IPS DF 6.9 (cell line): Measurements from ENCODE around the gene SMAD7.

Source experiments
- DNase-seq: peaks from one replicate; pipeline ENCODE4 v3.0.0-alpha.2; 2013; ENCODE audit warnings: low read depth, low spot score
- H3K27ac ChIP-seq: one replicate; pipeline ENCODE4 v1.5.1; 2013; ENCODE audit warnings: low read length, control low read depth
- H3K27me3 ChIP-seq: 2 replicates; pipeline ENCODE4 v1.6.1; 2013; ENCODE audit warnings: mild to moderate bottlenecking, low read length; ENCODE audit not compliant: control insufficient read depth, insufficient read depth
- H3K36me3 ChIP-seq: 2 replicates; pipeline ENCODE4 v1.6.1; 2013; ENCODE audit warnings: low read length; ENCODE audit not compliant: control insufficient read depth, insufficient read depth
- H3K4me1 ChIP-seq: 2 replicates; pipeline ENCODE4 v1.6.1; 2013; ENCODE audit warnings: low read length; ENCODE audit not compliant: control insufficient read depth, insufficient read depth
- H3K4me3 ChIP-seq: 2 replicates; pipeline ENCODE4 v1.5.1; 2013; ENCODE audit warnings: mild to moderate bottlenecking, low read length
- H3K9me3 ChIP-seq: 2 replicates; pipeline ENCODE4 v1.6.1; 2013; ENCODE audit warnings: low read length, inconsistent platforms; ENCODE audit not compliant: control insufficient read depth, insufficient read depth
- WGBS: extraction: QIAGEN DNeasy Blood & Tissue Kit; methylation state at CpG from one replicate; pipeline ENCODE4 v1.1.7; 2013; ENCODE audit warnings: mixed read lengths, missing lambda C conversion rate; ENCODE audit not compliant: insufficient read length, insufficient coverage; 5-methylcytosine and 5-hydroxymethylcytosine counted together

Gene SMAD7

GRCh38 chr18:48893061-48893607 is 57.6 kb downstream of the SMAD7 start:
- DNase-seq, result no peak
- no peaks in the 10 kb centered on the region for H3K36me3 ChIP-seq
- no peak overlapping the region for H3K27ac ChIP-seq
- no peaks in the 10 kb centered on the region for H3K27me3 ChIP-seq
- WGBS, result no CpG with 5 or more reads among the region's 14 CpGs
- peaks cover 5% of the 10 kb centered on the region; the same call in 1 of the 2 replicates for H3K4me1 ChIP-seq
- H3K4me3 ChIP-seq, result no peak overlapping the region
- H3K9me3 ChIP-seq, result no peaks in the 10 kb centered on the region

DNA sequence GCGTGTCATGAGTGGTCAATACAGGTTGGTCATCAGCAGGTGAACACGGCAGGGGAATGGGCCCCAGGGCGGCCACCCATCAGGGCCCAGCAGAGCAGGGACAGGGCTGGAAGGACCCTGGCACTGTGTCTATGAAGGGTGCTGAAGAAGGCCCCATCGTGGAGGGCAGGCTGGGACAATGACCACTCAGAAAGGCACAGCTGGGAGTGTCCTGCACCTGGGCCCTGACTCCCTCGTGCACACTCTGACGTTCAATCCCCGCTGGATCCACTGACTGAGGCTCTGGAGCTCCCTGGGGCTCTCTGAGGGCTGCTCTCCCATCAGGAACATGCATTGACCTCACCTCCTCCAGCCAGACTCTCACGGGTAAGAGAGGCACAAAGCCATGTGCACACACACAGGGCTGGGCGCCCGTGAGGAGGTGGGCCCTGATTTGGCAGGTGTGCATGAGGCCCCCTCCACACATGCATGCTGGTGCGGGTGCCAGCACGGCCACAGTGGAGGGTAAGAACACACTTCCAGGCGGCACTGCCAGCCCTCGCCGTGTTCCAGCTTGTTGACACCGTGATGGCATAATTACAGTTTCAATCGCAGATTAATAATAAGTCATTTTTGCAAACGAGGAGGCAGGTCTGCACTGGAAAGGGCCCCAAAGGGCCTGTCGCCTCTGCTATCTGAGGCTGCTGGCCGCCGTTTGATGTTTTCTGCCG is 58.5 kb downstream of the SMAD7 start:
- no peak for DNase-seq
- no peaks in the 10 kb centered on the region for H3K27me3 ChIP-seq
- no peaks in the 10 kb centered on the region for H3K9me3 ChIP-seq
- H3K4me1 ChIP-seq, result peaks cover 5% of the 10 kb centered on the region; the same call in 1 of the 2 replicates
- no peak overlapping the region for H3K4me3 ChIP-seq
- no peak overlapping the region for H3K27ac ChIP-seq
- H3K36me3 ChIP-seq, result no peaks in the 10 kb centered on the region
- WGBS, result no CpG with 5 or more reads among the region's 22 CpGs

GRCh38 chr18:48891721-48892120 is 59.0 kb downstream of the SMAD7 start:
- Histone ChIP-seq H3K36me3 (no peaks in the 10 kb centered on the region), H3K27ac (no peak overlapping the region), H3K27me3 (no peaks in the 10 kb centered on the region), H3K9me3 (no peaks in the 10 kb centered on the region), H3K4me1 (peaks cover 5% of the 10 kb centered on the region; the same call in 1 of the 2 replicates), H3K4me3 (no peak overlapping the region)
- no peak for DNase-seq
- no CpG with 5 or more reads among the region's 4 CpGs for WGBS

DNA sequence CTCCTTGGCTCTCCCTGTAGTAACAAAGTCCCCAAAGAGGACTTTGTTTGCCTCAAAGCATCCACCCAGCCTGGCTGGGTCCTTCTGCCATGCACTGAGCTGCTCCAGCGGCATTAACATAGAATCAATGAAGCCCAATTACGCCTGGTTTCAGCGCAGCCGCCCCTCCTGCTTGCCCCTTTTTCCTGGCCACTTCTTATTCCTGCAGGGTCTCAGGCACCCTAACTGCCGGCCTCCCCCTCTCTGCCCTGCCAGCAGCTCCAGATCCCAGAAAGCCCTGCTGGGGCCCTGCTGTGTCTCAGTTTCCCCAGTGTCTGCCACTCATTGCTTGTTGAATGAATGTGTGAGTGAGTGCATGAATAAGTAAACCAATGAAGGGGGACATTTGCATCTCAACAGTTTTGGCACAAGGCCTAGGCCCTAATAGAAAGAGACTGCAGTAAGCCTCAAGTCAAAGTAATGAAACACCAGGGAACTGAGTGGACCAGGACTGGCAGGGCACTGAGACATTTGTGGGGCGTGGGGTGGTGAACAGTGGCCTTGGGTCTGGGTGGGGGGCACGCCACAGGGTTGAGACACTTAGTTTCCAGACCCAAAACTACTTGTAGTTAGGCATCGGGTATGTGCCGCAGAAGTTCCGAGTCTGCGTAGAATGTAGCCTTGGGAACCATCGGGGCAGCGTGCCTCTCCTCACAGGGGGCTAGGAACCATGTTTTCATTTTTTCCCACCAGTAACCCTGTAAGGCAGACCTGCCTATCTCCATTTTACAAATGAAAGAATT is 60.6 kb downstream of the SMAD7 start:
- H3K27me3 ChIP-seq, result no peaks in the 10 kb centered on the region
- WGBS, result no CpG with 5 or more reads among the region's 13 CpGs
- peaks cover 5% of the 10 kb centered on the region; the same call in 1 of the 2 replicates for H3K4me1 ChIP-seq
- no peak overlapping the region for H3K27ac ChIP-seq
- no peak for DNase-seq
- no peaks in the 10 kb centered on the region for H3K9me3 ChIP-seq
- no peak overlapping the region for H3K4me3 ChIP-seq
- no peaks in the 10 kb centered on the region for H3K36me3 ChIP-seq

DNA sequence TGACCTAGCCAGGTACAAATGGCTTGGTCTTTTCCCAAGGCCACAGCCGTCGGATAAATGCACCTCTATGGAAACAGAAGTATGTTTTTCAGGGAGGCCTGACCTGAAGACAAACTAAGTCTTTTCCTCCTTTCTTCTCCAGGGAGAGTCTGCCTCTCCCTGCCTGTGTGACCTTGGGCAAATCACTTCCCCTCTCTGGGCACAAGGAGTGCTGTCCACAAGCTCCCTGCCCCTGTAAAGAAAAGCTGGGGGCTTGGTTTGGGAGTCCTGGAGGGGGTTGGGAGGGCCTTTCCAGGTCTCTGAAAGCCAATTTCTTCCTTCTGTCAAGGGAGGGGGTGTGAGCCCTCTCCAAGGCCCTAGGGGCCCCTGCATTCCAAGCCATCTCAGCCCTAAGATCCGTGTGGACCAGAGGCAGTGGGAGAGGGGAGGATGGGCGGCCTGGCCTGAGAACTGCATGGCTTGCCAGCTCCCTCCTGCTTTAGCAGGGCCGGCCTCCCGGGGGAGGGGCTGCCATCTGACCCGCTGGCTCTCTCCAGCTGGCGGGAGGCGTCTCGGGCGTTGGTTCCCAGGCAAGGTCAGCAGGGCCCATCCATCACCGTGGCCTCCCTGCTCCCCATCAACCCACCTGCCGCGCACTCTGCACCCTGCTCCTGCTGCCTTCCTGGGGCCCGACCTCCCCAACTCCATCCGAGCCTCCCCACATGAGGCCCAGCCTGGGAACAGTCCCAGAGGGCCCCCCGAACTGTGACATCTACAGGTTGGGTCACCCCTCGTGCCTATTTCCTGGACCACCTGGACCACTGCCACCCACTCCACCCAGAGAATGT is 61.4 kb downstream of the SMAD7 start:
- peaks cover 5% of the 10 kb centered on the region; the same call in 1 of the 2 replicates for H3K4me1 ChIP-seq
- no CpG with 5 or more reads among the region's 18 CpGs for WGBS

DNA sequence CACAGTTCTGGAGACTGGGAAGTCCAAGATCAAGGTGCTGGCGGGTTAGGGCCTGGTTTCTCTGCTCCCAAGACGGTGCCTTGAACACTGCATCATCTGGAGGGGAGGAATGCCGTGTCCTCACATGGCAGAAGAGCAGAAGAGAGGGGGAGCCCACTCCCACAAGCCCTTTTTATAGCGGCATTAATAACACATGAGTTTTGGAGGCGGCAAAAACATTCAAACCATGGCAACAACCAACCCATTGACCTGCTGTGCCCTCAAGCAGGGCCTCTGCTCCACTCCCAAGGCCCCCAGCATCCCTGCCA is 62.0 kb downstream of the SMAD7 start:
- H3K27ac ChIP-seq, result no peak overlapping the region
- no peaks in the 10 kb centered on the region for H3K9me3 ChIP-seq
- DNase-seq, result no peak
- no peak overlapping the region for H3K4me3 ChIP-seq
- H3K27me3 ChIP-seq, result no peaks in the 10 kb centered on the region
- H3K4me1 ChIP-seq, result peaks cover 5% of the 10 kb centered on the region; the same call in 1 of the 2 replicates
- WGBS, result no CpG with 5 or more reads among the region's 5 CpGs
- no peaks in the 10 kb centered on the region for H3K36me3 ChIP-seq

More for the DNA sequence above, 61.4 kb downstream of the SMAD7 start:
- Histone ChIP-seq H3K4me3 (no peak overlapping the region), H3K36me3 (no peaks in the 10 kb centered on the region), H3K27ac (no peak overlapping the region), H3K27me3 (no peaks in the 10 kb centered on the region), H3K9me3 (no peaks in the 10 kb centered on the region)
- DNase-seq, result no peak

DNA sequence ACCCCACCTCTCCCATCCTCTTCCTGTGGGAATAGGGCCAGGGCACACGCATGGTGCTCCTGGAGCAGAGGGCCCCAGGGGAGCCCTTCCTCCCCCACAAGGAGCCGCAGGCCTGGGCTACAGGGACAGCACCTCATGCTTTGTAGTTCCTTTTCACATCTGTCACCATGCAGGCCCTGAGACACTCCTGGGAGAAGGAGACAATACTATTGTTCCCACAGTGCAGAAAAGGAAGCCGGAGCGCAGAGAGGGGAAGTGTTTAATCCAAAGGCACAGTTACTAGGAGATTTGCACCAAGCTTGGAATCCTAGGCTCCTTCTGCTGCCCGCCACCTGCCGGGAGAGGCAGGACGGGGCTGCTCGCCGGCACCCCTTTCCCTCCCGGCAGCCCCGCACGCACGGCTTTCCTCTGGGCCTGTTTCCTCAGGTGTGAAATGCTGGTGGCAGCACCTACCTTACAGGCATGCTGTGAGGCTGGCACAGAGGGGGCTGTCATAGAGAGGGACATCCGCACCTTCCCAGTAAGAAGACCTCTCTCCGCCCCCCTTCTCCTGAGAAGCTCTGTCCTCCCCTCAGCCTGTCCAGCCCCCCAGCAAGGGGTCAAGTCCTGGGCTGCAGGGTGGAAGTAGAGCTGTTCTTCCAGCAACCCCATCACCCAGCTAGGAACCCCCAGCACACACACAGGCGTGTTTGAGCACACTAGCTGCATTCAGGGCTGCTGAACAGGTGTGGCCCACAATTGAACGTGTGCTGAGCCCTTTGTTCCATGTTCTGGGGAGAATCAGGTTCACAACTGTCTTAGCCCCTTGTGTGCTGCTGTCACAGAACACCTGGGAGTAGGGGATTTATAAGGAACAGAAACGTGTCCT is 62.6 kb downstream of the SMAD7 start:
- no peak overlapping the region for H3K4me3 ChIP-seq
- H3K27ac ChIP-seq, result no peak overlapping the region
- H3K9me3 ChIP-seq, result no peaks in the 10 kb centered on the region
- no CpG with 5 or more reads among the region's 18 CpGs for WGBS
- no peaks in the 10 kb centered on the region for H3K27me3 ChIP-seq
- no peaks in the 10 kb centered on the region for H3K36me3 ChIP-seq
- peaks cover 5% of the 10 kb centered on the region; the same call in 1 of the 2 replicates for H3K4me1 ChIP-seq
- no peak for DNase-seq

- no peaks in the 10 kb centered on the region for H3K36me3 ChIP-seq
- H3K27ac ChIP-seq, result no peak overlapping the region
- peaks cover 5% of the 10 kb centered on the region; the same call in 1 of the 2 replicates for H3K4me1 ChIP-seq
- no CpG with 5 or more reads among the region's 12 CpGs for WGBS
- no peak overlapping the region for H3K4me3 ChIP-seq
- no peaks in the 10 kb centered on the region for H3K9me3 ChIP-seq
- H3K27me3 ChIP-seq, result no peaks in the 10 kb centered on the region
- no peak for DNase-seq
Measured at GRCh38 chr18:48887294-48887904, 63.4 kb downstream of the SMAD7 start.

DNA sequence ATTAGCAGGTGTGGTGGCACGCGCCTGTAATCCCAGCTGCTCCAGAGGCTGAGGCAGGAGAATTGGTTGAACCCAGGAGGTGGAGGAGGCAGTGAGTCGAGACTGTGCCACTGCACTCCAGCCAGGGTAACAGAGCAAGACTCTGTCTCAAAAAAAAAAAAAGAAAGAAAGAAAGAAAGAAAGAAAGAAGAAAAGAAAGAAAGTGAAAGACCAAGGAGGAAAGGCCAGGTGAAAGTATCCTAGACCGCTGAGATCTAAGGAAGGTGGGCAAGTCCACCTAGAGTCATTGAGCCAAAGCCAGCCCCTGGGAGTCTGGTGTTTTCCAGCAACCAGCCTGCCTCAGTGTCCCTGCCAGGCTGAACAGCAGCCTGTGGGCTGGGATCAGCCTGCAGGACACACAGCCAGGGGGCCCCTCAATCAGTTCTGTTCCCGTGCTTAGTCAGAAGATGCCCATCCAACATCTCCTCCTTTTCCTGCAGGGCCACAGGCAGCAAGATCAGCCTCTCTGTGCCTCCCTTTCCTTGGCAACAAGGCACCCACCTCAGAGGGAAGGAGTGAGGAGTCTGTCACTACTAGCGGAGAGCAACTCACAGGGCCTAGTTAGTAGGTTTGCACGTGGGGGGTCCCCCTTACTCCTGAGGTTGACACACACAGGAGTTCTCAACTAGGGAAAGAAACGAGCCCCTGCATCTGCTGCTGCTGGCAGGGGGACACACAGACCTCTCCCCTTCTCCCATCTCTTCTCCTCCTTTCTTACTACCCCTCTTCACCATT is 64.1 kb downstream of the SMAD7 start:
- DNase-seq, result no peak
- H3K9me3 ChIP-seq, result no peaks in the 10 kb centered on the region
- no peaks in the 10 kb centered on the region for H3K27me3 ChIP-seq
- H3K27ac ChIP-seq, result no peak overlapping the region
- no CpG with 5 or more reads among the region's 8 CpGs for WGBS
- no peak overlapping the region for H3K4me3 ChIP-seq
- H3K4me1 ChIP-seq, result peaks cover 5% of the 10 kb centered on the region; the same call in 1 of the 2 replicates
- no peaks in the 10 kb centered on the region for H3K36me3 ChIP-seq
